ENCODE results near the gene VEGFB. TPM values are rescaled to one million over a fixed set of nuclear protein-coding genes. Genes with fewer than 3 reads are reported as not detected.

The VEGFB gene
- total and polyA plus RNA-seq, 2 donors from 2014 or later, result 77.6 to 157 TPM

- no peak for FAIRE-seq
- no peaks in the 10 kb centered on the region for H3K36me3 ChIP-seq (ENCODE audit: control insufficient read depth in 2 of 3, insufficient read depth in 3 of 3, low read length in 3 of 3)
- peak in 1 of 5 donors; percentile 51 for DNase-seq
- no peak overlapping the region for H3K27ac ChIP-seq (ENCODE audit: low read depth in 2 of 2, low read length in 2 of 2)
- no peaks in the 10 kb centered on the region for H3K4me1 ChIP-seq (ENCODE audit: control insufficient read depth in 2 of 3, insufficient read depth in 2 of 3, low read depth in 1 of 3, low read length in 3 of 3)
- H3K4me3 ChIP-seq (ENCODE audit: low read length in 3 of 3), result no peak overlapping the region
- intact Hi-C loops (cut with DNase I), result no loop called here
- TF ChIP-seq CTCF (IDR thresholded peaks at IDR 0.05; ENCODE audit: borderline replicate concordance, extremely low read depth, insufficient read depth), result no peak
- no peaks in the 10 kb centered on the region for H3K27me3 ChIP-seq (ENCODE audit: control insufficient read depth, insufficient read depth, low read length)
- no peaks in the 10 kb centered on the region for H3K9me3 ChIP-seq (ENCODE audit: control insufficient read depth in 2 of 3, insufficient read depth in 1 of 3, low read length in 3 of 3)
- no peak overlapping the region for H3K9ac ChIP-seq (ENCODE audit: low read length in 3 of 3)
These were observed 15.1 kb upstream of the VEGFB start for GRCh38 chr11:64219354-64219684.

GRCh38 chr11:64219755-64220154, 14.6 kb upstream of the VEGFB start:
- no peak overlapping the region for H3K4me3 ChIP-seq (ENCODE audit: low read length in 3 of 3)
- no peak for FAIRE-seq
- DNase-seq, result peak in 1 of 5 donors; percentile 34
- H3K9me3 ChIP-seq (ENCODE audit: control insufficient read depth in 2 of 3, insufficient read depth in 1 of 3, low read length in 3 of 3), result no peaks in the 10 kb centered on the region
- H3K27ac ChIP-seq (ENCODE audit: low read depth in 2 of 2, low read length in 2 of 2), result no peak overlapping the region
- H3K36me3 ChIP-seq (ENCODE audit: control insufficient read depth in 2 of 3, insufficient read depth in 3 of 3, low read length in 3 of 3), result no peaks in the 10 kb centered on the region
- TF ChIP-seq CTCF (IDR thresholded peaks at IDR 0.05; ENCODE audit: borderline replicate concordance, extremely low read depth, insufficient read depth), result no peak
- H3K4me1 ChIP-seq (ENCODE audit: control insufficient read depth in 2 of 3, insufficient read depth in 2 of 3, low read depth in 1 of 3, low read length in 3 of 3), result peaks cover 0 to 1% (median 0%) of the 10 kb centered on the region in 3 donors
- intact Hi-C loops (cut with DNase I), result no loop called here
- H3K27me3 ChIP-seq (ENCODE audit: control insufficient read depth, insufficient read depth, low read length), result no peaks in the 10 kb centered on the region
- H3K9ac ChIP-seq (ENCODE audit: low read length in 3 of 3), result no peak overlapping the region

- no peak for TF ChIP-seq CTCF (IDR thresholded peaks at IDR 0.05; ENCODE audit: borderline replicate concordance, extremely low read depth, insufficient read depth)
- H3K4me3 ChIP-seq (ENCODE audit: low read length in 3 of 3), result no peak overlapping the region
- H3K4me1 ChIP-seq (ENCODE audit: control insufficient read depth in 2 of 3, insufficient read depth in 2 of 3, low read depth in 1 of 3, low read length in 3 of 3), result peaks cover 0 to 7% (median 0%) of the 10 kb centered on the region in 3 donors
- FAIRE-seq (no peak), DNase-seq (peak in 1 of 5 donors; percentile 72)
- intact Hi-C loops (cut with DNase I), result no loop called here
- H3K36me3 ChIP-seq (ENCODE audit: control insufficient read depth in 2 of 3, insufficient read depth in 3 of 3, low read length in 3 of 3), result no peaks in the 10 kb centered on the region
- no peak overlapping the region for H3K9ac ChIP-seq (ENCODE audit: low read length in 3 of 3)
- H3K27me3 ChIP-seq (ENCODE audit: control insufficient read depth, insufficient read depth, low read length), result no peaks in the 10 kb centered on the region
- H3K9me3 ChIP-seq (ENCODE audit: control insufficient read depth in 2 of 3, insufficient read depth in 1 of 3, low read length in 3 of 3), result no peaks in the 10 kb centered on the region
- H3K27ac ChIP-seq (ENCODE audit: low read depth in 2 of 2, low read length in 2 of 2), result no peak overlapping the region
These were observed 14.1 kb upstream of the VEGFB start for GRCh38 chr11:64220271-64220670.

GRCh38 chr11:64220798-64221197, 13.6 kb upstream of the VEGFB start:
- Histone ChIP-seq H3K4me1 (ENCODE audit: control insufficient read depth in 2 of 3, insufficient read depth in 2 of 3, low read depth in 1 of 3, low read length in 3 of 3) (peaks cover 0 to 9% (median 0%) of the 10 kb centered on the region in 3 donors), H3K9ac (ENCODE audit: low read length in 3 of 3) (no peak overlapping the region), H3K9me3 (ENCODE audit: control insufficient read depth in 2 of 3, insufficient read depth in 1 of 3, low read length in 3 of 3) (no peaks in the 10 kb centered on the region), H3K4me3 (ENCODE audit: low read length in 3 of 3) (no peak overlapping the region), H3K27ac (ENCODE audit: low read depth in 2 of 2, low read length in 2 of 2) (no peak overlapping the region), H3K36me3 (ENCODE audit: control insufficient read depth in 2 of 3, insufficient read depth in 3 of 3, low read length in 3 of 3) (no peaks in the 10 kb centered on the region), H3K27me3 (ENCODE audit: control insufficient read depth, insufficient read depth, low read length) (no peaks in the 10 kb centered on the region)
- DNase-seq, result peak in 1 of 5 donors; percentile 48
- intact Hi-C loops (cut with DNase I), result no loop called here
- no peak for TF ChIP-seq CTCF (IDR thresholded peaks at IDR 0.05; ENCODE audit: borderline replicate concordance, extremely low read depth, insufficient read depth)
- no peak for FAIRE-seq

Data from kidney (tissue), 14 donors.